ENCODE results near the gene CACNA1G. TPM values are rescaled to one million over a fixed set of nuclear protein-coding genes. Genes with fewer than 3 reads are reported as not detected.

CACNA1G gene
- total RNA-seq, 3 donors from 2014 or later: 0.07 to 0.32 (median 0.12) TPM

GRCh38 chr17:50603340-50603739, 42.8 kb downstream of the CACNA1G start:
- Histone ChIP-seq H3K9me3 (no peaks in the 10 kb centered on the region), H3K36me3 (ENCODE audit: low read depth) (no peaks in the 10 kb centered on the region), H3K4me1 (ENCODE audit: low read depth) (no peaks in the 10 kb centered on the region), H3K4me3 (no peak overlapping the region)
- no peak for DNase-seq
- ATAC-seq: peak; percentile 39
- no peak for TF ChIP-seq CTCF (IDR thresholded peaks at IDR 0.05)
- intact Hi-C loops (cut with DNase I, micrococcal nuclease): no loop called here

GRCh38 chr17:50604513-50604912, 44.0 kb downstream of the CACNA1G start:
- DNase-seq (peak in 1 of 3 donors; percentile 47), ATAC-seq (peak; percentile 21)
- H3K9me3 ChIP-seq: no peaks in the 10 kb centered on the region
- TF ChIP-seq CTCF (IDR thresholded peaks at IDR 0.05): no peak
- no peaks in the 10 kb centered on the region for H3K36me3 ChIP-seq (ENCODE audit: low read depth)
- no peak overlapping the region for H3K4me3 ChIP-seq
- intact Hi-C loops (cut with DNase I, micrococcal nuclease): no loop called here
- no peaks in the 10 kb centered on the region for H3K4me1 ChIP-seq (ENCODE audit: low read depth)

- H3K9me3 ChIP-seq: no peaks in the 10 kb centered on the region
- intact Hi-C loops (cut with DNase I, micrococcal nuclease): no loop called here
- H3K36me3 ChIP-seq (ENCODE audit: low read depth): no peaks in the 10 kb centered on the region
- DNase-seq: no peak
- no peak for TF ChIP-seq CTCF (IDR thresholded peaks at IDR 0.05)
- H3K4me3 ChIP-seq: no peak overlapping the region
- H3K4me1 ChIP-seq (ENCODE audit: low read depth): no peaks in the 10 kb centered on the region
- no peak for ATAC-seq
These were observed 44.9 kb downstream of the CACNA1G start for GRCh38 chr17:50605429-50605828.

- Histone ChIP-seq H3K4me1 (ENCODE audit: low read depth) (no peaks in the 10 kb centered on the region), H3K9me3 (no peaks in the 10 kb centered on the region), H3K4me3 (no peak overlapping the region), H3K36me3 (ENCODE audit: low read depth) (no peaks in the 10 kb centered on the region)
- intact Hi-C loops (cut with DNase I, micrococcal nuclease): no loop called here
- no peak for ATAC-seq
- no peak for DNase-seq
- no peak for TF ChIP-seq CTCF (IDR thresholded peaks at IDR 0.05)
These were observed 47.1 kb downstream of the CACNA1G start for GRCh38 chr17:50607522-50608175.

GRCh38 chr17:50608700-50609379, 48.3 kb downstream of the CACNA1G start:
- intact Hi-C loops (cut with DNase I, micrococcal nuclease): no loop called here
- ATAC-seq: no peak
- no peaks in the 10 kb centered on the region for H3K36me3 ChIP-seq (ENCODE audit: low read depth)
- no peaks in the 10 kb centered on the region for H3K4me1 ChIP-seq (ENCODE audit: low read depth)
- no peaks in the 10 kb centered on the region for H3K9me3 ChIP-seq
- TF ChIP-seq CTCF (IDR thresholded peaks at IDR 0.05): no peak
- no peak for DNase-seq
- H3K4me3 ChIP-seq: no peak overlapping the region
